HG03442 (cell line): Measurements from ENCODE around the gene ADH6.
"Not testable (repeated sequence)": the region's sequence is repeated elsewhere in the genome, so short reads cannot be mapped to it uniquely, and the experiment has no call there.

Experiments
- ATAC-seq: cut with Tn5 transposase; IDR thresholded peaks from one replicate; pipeline ENCODE4 v1.9.1; 2021; ENCODE audit warnings: mild to moderate bottlenecking, moderate library complexity; ENCODE audit not compliant: unreplicated experiment

The ADH6 gene

DNA sequence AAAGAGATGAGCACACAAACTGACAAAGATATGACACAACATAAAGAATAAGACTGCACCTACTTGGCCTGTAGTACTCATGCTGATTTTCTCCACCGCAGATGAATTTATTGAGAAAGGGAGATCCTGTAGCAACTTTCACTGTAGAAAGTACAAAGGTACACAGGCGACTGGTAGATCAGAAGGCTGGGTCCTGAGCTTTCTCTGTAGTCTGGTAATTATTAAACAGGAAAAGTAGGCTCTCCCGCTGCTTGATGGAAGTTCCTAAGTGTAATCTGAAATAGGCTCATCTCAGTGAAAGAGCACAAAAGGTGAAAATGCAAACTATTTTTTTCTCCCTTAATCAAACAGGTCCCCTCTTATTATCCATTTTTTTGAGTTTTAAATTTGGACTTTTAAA is at the start of gene ADH6:
Gene ADH6 (minus strand): TSS at position 175 of the 400 bp plus-strand sequence. CDS start 94 bp downstream, at position 81.
- ATAC-seq: no peak

DNA sequence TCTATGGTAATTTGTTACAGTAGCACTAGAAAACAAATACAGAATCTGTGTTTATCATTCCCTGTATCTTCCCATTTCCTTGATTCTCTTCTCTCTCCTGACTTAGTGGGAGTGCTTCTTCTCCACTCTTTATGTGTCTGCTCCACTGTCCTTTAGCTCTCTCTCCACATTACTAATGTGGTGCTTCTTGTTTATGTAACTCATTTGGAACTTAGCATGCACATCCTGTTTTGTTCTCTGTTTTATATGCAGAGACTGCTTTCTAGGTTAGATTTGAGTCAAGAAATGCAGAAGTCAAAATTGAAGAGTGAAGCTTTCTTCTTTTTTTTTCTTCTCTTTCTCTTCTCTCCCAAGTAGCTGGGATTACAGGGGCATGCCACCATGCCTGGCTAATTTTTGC is 45.9 kb upstream of the ADH6 start:
- no peak for ATAC-seq

DNA sequence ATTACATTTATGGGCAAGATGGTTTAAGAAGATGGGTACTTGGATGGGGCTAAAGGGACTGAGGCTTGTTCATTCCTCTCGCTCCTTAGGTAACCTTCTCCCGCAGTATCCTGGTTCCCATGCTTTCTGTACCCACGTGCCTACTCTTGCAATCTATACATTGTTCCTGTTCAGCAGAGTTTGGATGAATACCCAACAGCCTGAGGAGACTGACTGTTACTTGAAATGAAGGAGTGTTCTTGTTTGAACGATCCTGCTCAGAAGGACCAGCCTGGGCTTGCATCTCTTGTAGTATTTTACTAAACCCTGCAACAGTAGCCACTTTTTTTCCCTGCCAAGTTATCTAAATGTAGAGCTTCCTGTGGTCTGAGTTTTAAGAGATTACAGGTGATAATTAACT is 33.7 kb upstream of the ADH6 start:
- ATAC-seq: no peak

DNA sequence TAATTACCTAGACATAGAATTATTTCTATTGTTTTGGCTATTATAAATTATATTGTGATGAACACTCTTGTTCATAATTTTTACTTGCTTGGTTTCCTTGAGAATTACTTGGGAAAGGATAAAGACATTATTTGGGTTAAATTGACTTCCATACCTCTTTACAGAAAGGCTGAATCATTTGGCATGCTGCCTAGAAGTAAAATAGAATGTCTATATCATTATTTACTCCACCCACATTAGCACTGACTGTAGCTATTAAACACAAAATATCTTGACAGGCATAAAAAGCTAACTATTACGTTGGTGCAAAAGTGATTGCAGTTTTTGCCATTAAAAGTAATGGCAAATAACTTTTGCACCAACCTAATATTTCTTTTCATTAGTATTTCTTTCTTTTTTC is 29.7 kb upstream of the ADH6 start:
- ATAC-seq: no peak

DNA sequence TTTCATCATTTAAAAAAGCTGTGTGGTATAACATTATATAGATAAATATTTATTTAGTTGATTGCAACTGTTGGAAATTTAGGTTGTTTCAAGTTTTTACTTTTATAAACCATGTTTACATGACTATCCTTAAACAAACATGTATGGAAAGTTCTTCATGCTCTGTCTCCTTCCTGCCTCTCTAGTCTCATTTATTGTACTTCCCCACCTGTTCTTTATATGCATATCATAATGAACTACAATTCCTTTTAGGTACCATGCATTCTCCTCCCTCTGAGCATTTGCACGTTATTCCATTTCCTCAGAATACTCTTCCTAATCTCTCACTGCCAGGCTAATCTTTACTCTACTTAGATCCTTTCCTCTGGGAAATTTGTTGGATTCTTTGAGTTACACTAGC is 16.9 kb upstream of the ADH6 start:
- no peak for ATAC-seq

DNA sequence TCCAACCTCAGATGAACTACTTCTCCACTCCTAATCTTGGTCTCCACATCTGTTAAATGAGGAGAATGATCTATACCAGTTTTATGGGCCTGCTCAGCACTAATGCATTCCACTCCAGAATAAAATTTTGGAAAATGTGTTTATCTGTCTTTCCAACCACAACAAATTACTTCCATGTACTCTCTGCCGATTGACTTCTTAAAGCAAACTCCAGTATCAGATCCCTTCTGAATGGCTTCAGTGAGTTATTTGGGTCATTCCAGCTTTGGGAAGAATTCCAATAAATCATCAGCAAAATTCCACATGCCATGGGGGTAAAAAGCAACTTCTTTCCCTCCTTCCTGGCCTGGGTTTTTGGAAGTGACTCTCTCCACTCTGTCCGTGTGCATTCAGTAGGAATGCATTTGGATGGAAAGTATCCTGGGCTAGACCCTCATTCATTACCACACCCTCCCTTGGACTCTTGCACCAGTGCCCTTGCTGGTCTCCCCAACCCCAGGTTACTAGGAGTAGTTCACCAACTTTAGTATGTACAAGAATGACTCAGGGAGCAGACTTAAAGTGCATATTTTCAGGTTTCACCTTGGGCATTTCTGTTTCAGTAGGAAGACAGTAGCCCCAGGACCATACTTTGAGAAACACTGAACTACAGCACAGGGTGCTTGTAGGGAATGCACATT is 15.4 kb upstream of the ADH6 start:
- ATAC-seq: no peak

DNA sequence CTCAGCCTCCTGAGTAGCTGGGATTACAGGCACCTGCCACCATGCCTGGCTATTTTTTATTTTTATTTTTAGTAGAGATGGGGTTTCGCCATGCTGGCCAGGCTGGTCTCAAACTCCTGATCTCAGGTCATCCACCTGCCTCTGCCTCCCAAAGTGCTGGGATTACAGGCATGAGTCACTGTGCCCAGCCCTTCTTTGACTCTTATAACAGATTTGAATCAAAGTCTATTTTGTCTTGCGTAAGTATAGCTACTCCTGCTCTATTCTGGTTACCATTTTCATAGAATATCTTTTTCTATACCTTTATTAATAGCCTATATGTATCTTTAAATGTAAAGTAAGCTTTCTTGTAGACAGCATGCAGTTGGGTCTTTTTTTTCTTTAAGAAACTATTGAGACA is 14.4 kb upstream of the ADH6 start:
- not testable (repeated sequence) for ATAC-seq

DNA sequence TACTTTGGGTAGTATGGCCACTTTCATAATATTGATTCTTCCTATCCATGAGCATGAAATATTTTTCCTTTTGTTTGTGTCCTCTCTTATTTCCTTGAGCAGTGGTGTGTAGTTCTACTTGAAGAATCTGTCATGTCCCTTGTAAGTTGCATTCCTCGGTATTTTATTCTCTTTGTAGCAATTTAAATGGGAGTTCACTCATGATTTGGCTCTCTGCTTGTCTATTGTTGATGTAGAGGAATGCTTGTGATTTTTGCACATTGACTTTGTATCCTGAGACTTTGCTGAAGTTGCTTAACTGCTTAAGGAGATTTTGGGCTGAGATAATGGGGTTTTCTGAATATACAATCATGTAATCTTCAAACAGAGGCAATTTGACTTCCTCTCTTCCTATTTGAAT is 9.7 kb upstream of the ADH6 start:
- ATAC-seq: not testable (repeated sequence)

DNA sequence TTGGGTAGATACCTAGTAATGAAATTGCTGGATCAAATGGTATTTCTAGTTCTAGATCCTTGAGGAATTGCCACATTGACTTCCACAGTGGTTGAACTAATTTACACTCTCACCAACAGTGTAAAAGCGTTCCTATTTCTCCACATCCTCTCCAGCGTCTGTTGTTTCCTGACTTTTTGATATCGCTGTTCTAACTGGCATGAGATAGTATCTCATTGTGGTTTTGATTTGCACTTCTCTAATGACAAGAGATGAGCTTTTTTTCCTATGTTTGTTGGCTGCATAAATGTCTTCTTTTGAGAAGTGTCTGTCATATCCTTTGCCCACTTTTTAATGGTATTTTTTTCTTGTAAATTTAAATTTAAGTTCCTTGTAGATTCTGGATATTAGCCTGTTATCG is 8.6 kb upstream of the ADH6 start:
- ATAC-seq: not testable (repeated sequence)

DNA sequence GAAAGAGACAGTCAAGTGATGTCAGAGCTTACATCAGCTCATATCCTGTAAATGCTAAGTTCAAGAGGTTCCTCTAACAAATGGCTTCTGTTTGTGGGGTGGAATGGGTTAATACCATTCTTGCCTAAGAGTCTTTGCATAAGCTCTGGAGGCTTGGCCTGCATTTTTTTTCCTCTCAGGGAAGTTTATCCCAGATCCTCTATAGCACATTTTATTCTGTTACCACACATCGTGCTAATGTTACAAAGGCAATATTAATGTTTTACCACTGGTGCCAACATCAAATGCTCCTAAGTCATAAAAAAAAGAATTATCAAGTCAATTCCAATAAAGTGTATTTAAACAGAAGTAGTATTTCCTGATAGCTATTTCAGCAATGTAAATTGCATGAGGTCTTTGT is 2.9 kb upstream of the ADH6 start:
- no peak for ATAC-seq

DNA sequence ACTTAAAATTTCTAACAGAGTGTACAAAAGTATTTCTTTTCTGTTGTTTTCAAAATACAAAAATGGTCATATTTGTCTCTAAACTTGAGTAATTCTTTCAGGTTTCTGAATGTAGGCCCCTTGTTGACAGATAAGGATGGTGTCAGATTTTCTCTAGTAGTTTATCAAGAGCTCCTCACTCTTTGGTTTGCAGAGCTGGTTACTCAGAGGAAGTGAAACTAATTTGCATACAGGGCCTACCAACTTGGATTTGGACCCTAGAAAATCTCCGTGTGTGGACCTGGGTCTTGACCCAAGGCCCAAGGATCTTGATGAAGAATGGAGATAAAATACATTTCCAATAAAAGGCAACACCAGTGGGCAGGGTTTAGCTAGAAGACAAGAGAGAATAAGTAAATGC is 433 bp upstream of the ADH6 start:
- ATAC-seq: no peak

DNA sequence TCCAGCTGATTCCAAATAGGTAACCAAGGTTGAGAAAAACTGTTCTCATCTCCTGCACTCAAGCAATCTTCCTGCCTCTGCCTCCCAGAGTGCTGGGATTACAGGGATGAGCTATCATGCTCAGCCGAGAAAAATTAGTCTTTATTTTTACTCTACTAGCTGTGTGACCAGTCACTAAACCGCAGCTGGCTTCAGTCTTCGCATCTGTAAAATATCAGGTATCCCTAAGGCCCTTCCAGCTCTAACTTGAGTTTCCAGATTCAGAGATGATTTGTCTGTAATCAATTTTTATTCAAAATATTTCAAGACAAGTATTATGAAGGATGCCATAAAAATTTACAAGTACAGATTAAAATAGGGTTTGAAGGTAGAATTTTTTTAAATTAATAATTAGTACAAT is 3.5 kb downstream of the ADH6 start:
- no peak for ATAC-seq

DNA sequence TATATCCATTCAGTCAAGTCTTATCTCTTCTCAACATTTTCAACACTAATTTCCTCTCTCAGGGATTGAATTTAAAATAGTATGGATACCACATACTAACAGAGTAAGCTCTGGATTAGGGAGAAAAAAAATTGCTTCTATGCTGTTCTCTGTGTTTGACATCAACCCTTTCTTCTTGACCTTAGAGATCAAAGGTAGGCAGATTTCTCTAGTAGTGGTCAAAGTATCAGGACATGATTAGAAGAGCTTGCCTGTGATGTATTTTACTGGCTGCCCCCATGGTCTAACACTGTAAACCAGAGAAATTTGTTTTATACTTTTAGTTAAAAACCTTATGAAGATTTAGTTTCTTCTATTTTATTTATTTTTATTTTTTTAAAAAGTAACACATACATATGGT is 8.3 kb downstream of the ADH6 start:
- ATAC-seq: no peak

DNA sequence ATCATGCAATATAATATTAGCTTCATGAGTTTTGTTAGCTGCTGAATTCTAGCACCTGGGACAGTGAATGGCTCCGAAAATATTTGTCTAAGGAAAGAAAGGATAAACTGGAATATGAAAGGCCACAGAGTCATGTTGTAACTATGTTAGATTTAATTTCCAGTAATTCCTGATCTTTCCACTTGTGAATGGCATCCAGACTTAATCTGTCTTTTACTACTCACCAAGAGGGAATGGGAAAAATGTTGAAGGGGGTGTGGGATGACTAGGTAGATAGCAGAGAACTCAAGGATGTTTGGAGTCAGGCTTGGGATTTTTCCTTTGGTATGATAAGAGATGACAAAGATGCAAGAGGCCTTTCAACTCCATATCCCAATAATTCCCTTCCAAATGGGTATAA is 9.4 kb downstream of the ADH6 start:
- ATAC-seq: no peak

DNA sequence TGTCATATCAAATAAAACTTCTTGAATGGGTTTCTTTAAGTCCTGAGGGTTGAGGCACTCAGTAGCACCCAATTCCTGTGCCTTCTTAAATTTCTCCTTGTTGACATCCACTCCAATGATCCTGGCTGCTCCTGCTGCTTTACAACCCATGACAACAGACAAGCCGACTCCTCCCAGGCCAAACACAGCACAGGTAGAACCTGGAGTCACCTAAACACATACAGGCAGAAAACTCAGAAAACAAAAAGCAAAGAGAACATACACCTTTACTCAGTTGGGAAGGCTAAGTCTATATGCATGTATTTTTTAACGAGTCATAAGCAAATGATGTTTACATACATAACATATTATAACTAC is 10.3 kb downstream of the ADH6 start:
- no peak for ATAC-seq

DNA sequence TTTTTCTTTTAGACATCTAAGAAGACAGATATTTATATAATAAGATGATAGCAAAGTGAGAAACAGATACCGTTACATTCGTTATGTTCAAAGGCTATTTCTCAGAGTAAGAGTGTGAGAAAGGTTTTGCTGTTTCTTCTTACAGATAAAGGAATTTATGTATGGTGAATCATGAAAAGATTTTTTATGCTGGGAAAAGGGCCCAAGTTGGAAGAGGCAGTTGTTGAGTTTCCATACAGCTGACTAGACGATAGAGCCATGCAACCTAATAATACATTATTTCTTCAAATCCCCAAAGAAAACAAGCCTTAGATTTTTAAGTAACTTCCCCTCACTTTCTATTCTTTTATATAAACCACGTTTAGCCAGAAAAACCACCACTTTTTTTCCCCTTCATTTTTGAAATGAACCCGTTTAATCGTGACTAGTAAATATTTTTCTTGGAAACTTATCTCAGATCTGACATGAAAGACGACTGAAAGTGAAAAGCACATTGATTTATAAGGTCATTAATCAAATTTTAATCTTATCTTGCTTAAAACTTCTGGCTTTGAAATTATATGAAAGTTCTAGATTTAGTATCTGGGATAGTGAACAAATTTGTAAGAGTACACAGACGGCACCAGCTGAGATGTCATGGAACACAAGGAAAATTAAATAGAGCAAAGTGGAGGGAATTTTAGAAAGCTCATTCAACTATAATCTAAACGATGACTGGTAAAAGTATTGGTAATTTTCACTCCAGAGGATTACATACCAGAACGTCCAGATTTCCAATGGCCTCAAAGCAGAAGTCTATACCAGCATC is 10.9 kb downstream of the ADH6 start:
- ATAC-seq: no peak

DNA sequence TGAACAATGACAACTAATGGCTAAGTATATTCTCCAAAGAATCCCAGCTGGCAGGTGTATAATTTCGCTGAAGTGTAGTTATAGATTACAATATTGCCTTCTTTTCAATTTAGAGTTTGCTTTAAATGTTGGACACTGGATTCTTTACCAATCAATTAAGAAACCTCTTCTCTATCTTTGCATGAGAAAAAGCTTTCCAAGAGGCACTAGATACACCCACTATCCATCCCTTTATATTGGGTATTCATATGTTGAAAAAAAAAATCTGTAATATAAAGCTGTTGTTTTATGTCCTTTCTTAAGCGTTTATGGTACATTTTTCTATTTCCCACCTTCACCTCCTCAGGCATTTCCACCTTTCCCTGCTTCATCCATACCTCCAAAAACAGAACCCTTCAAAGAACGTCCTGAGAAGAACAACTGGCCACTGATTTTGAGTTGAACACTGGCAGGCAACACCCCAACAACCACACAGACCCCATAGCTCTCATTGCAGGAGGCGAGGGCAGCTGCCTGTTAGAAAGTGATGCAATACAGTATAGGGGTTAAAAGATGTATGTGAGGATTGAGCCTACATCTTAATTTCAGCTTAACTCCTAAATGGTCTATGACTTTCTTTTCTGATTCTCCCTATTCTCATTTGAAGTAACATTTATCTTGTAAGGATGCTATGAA is 11.8 kb downstream of the ADH6 start:
- no peak for ATAC-seq

DNA sequence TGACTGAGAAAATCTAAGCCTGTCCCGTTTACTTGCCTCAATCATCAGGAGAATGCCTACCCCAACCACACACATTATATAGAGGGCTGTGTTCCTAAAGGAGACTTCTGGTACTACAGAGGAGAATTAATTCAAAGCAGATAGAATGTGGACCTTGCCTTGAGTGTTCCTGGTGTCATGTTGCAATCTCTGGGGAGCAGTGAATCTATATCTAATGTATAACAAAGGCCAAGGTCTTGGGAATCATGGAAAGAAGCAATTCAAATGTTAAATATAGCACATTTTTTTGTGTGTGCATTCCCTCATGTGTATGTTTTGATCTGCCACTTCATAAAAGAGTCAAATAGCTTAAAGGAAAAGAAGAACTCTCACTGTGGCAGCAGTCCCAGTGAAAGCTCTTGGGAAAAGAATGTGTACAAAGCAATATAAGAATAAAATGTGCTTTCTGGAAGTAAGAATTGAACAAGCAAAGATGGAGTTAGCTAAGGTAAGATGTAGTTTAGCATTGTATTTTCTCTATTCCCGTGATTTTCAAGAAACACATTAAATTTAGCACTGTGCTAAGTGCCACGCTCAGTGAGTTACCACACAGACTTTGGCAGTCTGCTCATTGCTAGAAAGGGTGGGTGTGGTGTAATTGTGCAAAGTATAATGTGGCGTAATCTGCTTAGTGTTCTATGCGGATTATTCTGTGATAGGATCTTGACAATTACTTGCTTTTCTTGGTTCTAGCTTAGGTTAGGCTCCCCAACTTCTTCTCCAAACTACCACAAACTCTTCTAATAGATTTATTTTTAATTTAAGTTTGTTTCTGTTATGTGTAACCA is 13.7 kb downstream of the ADH6 start:
- ATAC-seq: no peak

DNA sequence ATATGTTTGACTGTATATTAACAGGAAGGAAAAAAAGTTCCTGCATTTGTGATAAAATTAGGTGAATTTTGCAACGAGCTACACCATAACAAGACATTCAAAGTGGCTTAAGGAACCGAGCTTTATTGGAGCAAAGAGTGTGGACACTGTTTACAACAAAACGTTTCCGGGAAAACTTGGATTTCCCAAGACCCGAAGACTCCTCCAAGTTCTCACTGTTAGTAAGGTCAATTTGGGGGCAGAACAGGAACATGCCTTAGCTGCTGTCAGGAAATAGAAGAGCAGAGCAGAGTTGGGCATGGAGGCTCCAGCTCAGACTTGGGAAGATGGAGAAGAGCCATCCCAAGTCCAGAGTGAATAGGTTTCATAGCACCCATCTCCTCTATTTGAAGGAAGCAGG is 16.5 kb downstream of the ADH6 start:
- ATAC-seq: no peak

DNA sequence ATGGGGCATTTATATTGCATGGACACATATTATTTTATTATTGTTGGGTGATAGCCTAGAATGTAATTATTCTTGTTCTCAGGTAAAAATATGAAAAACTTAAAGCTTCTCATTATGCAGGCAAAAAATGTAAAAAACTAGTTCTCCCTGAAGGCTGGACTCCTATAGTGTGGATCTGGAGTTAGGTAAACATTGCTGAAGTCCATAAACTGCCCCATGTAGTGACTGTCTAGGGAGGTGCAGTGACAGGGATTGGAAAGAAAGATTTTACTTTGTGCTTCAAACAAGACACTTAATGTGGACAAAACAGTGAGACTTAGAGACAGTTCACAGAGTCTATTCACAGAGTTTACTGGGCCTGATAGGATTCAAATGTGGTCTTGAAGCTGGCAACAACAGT is 17.0 kb downstream of the ADH6 start:
- ATAC-seq: no peak

DNA sequence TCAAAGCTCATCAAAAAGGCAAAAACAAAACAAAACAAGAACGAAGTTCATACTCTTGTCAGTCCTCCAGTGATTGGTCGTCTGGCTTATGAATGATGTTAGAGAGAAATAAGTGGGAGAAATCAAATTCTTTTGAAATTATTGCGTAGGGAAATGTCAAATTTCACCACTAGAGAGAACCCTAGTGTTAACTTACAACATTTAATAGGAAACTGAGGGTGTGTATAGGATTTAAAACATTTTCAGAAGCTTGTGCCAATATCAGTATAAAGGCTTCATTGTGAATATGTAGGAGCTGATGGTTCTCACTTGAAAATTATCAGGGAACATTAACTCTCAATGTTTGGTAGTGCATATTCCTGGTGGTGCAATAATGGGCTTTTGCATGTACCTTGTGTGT is 17.4 kb downstream of the ADH6 start:
- no peak for ATAC-seq
